Measurements from ENCODE around the gene CACNA1C.

Gene CACNA1C

DNA sequence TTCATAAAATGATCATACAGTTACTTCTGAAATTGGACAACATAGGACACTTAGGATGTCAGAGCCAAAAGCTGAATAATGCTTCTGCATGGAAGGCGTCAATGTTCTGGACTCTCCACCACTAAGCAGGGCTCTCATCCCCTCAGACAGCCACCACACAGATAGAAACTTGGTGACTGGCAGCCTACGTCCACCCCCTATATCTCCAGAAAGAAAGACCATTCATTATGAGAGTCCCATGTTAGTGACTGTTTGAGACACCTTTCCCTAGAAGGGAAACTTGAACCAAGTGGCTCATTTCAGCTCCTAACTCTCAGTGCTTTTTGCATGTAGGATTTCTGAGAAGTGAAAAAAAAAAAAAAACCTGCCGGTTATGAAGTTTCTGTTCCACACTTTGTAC is 491.0 kb downstream of the CACNA1C start:
- DNase-seq = no peak

DNA sequence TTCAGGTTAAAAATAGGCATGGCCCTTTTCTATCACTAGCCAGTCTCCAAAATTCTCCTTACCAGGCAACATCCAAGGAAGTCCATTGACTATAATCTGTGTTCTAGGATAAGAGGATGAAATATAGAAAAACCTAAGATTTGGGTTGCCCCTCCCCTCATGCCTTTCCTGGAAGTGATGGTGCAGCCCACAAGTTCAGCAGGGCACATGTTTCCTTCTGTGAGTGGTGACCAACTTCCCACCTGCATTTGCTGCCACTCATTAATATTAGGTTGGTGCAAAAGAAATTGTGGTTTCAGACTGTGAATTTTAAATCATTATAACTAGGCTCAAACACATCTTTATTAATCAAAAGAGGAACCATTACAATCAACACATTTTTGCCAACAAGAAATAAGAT is 491.4 kb downstream of the CACNA1C start:
- no peak for DNase-seq

DNA sequence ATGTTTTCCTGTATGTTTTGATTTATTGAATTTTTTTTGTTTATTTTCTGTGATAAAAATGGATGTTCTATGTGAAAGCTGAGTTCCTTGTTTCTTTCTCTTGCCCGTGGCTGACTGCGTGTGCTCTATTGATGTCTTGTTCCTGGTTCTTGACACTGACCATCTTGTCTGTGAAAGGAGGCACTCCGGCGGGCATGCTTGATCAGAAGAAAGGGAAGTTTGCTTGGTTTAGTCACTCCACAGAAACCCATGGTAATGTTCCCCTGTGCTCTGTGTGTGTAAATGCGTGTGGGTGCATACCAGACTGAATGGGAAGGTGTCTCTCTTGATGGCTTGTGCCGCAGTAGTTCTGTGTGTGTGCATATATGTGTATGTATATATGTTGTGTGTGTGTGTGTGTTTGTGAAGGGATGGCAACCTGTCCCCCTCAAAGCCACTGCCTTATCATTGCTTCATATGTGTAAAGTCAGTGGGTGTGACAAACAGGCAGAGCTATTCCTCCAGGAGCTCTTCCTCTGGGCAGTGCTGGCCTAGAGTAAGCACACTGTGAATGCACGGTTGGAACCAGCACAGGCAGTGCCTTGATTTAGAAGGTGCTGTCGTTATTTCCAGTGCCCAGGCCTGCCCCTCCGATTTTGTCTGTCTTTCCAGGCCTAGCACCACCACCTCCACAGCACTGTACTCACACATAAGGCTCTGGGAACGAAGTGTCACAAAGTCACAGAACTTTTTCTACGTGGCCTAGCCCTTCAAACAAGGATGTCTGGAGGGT is 494.7 kb downstream of the CACNA1C start:
- DNase-seq = peak; percentile 79 to 83

DNA sequence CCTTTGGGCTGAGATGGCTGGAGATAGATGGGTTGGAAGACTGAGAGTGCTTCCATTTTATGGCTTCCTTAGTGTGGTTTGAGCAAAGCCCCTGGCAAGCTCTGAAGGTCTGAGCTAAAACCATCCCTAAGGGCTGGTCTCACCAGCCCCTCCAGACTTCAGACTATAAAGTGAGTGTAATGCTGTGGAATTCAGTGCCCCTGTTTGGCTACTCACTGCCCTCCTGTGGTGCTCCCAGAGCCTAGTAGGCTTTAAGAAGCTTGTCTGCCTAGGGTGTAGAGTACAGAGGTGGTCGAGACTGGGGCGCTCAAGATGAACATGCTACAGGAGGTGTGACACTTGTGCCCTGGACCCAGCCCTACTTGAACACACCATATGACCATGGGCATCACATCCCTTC is 495.3 kb downstream of the CACNA1C start:
- no peak for DNase-seq

DNA sequence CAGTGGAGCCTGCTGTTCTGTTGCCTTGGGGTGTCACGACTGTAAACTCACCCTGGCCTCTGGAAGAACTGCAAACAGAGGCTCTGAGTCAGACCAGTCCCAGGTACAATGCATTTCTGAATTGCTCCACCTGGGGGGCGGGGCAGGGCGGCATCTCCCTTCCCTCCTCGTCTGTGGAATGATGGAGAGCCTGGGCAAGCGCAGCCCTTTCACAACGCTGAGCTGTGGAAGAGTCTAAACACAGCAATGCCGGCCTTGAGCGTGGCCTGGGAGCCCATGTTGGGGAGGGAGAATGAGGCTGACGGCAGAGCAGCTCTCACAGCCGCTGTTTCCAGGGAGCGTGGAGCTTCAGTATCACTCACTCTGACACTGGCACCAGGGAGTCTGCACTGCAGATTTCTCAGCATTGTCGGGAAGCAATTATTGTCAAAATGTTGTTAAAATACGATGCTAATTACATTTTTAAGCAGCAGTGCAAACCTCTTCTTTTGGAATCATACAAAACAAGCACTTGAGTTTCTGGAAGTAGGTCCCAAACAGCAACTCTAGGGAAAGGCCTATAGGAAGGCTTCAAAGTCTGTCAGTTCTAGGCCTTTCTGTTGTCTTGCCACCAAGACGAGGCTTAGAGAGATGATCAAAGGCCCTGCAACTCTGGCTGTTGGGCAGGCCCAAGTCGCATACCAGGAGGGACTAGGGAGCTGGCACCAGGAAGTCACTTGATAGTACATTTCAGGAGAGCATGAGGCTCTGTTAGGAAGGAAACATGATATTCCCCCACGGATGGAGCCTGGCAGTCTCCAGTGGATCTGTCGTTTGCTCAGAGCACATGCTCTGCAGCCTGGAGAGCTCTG is 498.0 kb downstream of the CACNA1C start:
- DNase-seq = no peak

DNA sequence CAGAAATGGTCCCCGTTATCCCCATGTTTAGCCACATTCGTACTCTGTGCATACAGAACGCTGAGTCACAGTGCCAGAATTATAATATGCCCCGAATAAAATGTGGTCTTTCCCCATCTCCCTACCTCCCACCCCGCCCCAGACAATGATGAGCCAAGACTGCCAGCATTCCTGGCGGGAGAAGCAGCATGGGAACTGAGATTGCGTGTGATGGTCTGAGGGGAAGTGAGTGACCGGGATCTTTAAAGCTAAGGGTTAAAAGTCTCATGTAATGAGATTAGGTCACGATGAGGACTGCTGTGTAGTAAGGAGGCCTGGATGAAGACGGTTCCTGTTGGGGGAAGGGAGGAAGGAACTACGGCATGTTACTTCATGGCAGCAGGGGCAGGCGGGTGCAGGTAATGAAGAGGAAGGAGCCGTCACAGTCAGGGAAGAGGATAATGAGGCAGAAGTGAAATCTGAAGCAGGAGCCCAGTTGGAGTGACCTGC is 498.7 kb downstream of the CACNA1C start:
- DNase-seq = peak; percentile 73 to 77

DNA sequence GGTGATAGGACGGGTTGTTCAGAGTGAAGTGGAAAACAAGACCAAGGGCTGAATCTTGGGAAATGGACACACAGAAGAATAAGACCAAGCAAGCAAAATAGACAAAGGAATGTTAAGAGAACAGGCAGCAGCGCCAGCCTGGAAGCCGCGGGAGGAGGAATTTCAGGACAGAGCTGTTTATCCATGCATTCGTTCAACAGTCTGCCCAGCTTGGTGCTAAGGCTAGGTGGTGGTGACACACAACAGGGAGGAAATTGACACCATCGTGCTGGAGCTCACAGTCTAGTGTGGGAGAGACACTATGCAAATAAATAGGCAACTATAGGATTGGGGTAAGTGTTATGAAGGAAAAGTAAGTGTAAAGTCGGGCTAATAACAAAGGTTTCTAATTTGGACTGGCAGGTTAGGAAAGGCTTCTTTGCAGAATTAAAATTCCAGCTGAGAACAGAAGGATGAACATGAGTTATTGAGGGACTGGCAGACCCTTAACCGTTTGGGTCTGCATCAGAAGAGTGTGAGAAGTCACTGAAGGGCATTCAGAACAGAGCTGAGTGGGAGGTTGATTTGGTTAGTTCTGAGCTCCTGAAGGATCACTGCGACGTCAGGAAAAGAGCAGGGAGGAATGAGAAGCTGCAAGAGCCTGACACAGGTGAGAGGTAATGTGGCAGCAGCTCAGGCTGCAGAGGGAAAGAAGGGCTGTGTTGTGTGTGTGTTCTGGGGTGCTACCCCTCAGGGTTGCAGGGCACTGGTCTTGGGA is 499.4 kb downstream of the CACNA1C start:
- DNase-seq = no peak

DNA sequence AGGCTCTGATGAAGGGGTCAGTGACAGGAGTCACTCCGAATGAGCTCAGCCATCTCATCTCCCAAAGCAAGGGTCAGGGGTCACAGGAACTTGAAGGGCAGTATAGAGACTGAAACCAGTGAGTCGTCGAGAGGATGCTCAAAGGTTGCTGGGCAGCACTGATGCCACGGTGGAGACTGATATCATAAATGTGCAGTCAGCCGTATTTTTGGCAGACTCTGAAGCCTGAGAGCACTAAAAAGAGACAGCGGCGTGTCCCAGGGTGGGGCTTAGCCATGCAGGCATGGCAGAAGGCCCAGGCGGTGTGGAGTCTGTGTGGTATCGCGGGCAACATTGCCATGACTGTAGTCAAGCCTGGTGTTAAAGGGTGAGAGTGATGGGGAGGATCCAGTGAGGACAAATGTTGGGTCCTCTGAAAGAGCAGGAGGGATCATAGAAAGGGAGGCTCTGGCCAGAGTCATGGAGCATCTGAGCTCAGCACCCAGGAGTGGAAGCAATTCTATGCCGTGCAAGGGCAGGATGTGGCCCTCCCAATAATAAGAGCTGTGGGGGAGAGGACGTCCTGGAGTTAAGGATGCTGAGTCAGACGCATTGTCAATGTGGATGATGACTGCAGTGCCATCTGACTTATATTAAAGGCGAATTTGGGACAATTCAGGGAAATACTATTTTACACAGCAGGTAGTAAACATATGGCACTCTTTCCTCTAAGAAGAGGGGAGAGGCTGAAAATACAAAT is 500.8 kb downstream of the CACNA1C start:
- no peak for DNase-seq

DNA sequence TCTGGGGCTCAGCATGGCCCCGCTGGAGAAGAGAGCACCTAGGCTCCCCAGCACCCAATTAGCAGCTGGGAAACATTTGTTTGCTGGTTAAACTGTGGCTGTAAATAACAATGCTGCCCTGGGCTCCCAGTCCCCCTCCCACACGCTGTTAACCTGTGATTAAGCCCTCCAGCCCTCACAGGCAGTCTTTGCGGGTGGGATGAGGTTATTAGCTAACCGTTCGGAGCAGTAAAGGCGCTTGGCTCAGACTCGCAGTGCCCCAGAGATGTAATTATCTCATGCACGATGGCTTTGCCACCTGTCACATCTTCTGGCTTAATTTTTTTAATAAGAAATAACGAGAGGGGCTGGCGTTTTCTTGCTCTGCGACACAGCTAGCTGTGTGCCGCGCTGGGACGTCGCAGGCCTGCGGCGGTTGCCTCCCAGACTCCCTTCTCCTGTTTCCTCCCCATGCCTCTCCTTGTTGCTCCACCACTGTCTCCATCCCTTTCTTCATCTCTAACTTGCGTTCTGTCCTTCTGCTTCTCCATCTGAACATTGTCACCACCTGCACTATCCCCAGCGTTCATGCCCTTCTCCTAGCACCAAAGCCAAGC is 502.8 kb downstream of the CACNA1C start:
- no peak for DNase-seq

DNA sequence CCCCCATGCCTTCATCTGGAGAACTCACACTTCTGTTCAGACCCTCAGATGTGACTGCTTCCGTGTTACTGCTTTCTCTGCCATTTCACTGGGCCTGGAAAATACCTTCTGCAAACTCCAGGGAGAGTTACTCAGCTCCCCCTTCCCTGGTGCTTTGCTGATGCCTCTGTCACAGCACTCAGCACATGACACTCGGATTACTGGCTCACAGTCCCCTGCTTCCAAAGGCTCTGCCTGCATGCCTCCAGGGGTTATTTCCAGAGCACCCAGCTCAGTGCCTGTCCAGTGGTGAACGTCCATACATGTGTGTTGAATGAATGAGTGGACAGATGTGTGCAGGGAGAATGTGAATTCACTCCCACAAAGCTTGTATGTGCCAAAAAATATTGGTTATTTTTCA is 504.8 kb downstream of the CACNA1C start:
- no peak for DNase-seq

DNA sequence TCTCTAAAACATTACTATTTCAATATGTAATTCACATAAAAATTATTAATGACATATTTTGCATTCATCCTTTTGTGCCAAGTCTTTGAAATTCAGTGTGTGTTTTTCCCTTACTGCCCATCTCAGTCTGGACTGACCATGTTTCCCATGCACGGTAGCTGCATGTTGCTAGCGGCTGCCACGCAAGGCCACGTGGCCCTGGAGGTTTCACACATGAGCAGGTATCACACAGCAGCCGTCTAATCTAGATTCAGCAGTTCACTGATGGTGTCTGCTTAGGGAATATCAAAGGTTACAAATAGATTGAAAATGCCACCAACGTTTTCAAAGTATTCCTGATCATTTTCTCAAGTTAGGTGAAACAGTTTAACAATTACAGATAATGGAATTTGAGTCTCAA is 507.1 kb downstream of the CACNA1C start:
- DNase-seq = no peak

DNA sequence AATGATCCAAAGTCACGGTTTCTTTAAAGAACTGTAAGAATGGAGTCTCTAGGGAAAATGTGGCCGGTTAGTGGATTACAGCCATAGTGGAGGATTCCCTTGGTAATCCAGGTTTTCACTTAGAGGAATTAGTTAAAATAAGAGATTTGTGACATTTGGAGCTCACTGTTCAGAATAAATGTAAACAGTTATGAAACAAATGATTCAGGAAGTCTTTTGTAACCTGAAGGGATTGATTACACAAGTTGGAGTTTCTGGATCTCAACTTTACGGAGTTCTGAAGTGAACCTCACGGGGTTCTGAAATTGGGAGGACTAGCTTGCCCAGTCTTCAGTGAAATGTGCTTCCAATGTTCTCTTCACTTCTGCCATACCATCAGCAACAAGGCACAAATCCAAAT is 507.6 kb downstream of the CACNA1C start:
- peak; percentile 72 to 74 for DNase-seq

DNA sequence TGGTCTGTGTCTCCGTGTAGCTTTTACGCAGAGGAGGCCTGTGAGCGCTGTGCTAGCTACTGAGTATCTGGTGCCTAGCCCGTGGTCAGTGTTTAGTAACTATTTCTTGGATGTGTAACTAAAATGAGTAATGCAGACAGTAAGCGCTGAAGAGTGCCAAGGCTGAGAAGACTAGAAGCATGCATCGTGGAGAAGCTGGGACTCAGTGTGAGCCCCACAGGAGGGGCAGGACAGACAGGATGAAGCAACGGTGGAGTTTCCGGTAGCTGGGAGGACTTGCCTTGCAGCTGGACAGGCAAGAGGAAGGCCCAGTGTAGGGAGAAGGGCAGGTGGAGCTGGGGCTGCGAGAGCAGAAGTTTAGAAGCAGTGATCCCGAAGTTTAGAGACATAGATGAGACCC is 508.6 kb downstream of the CACNA1C start:
- peak; percentile 72 to 74 for DNase-seq

DNA sequence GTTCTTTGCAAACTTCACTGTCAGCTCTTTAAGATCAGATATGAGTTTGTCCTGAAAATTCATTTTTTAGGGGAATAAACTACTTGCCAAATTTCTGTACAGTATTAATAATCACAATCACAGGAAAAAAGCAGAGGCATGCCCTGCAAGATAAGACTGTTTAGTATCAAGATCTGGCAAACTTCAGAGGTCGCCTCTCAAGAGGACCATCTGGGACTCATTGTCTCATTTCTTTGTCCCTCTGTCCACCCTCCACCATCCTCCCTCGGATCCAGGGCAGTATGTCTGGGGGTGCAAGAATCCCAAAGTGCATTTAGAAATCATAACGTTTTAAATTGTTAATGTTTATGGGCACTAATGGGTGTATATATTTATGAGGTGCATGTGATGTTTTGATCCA is 509.6 kb downstream of the CACNA1C start:
- DNase-seq = no peak

DNA sequence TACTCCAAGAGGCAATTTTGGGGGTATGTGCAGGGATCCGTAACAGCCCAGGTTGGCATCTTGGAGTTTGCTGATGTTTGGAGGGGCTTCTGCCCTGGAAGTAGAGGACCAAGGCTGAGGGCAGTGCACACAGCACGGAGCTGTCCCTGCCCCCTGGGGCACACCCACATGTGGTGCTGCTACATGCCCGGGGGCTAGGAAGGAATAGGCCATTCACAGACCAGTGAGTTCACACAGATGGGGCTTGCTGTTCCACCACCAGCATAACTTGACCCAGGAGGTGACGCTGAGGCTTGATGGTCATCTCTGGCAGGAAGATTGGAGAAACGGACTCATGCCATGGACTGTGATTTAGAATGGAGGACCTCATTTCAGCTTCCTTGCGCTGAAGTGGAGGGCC is 510.9 kb downstream of the CACNA1C start:
- DNase-seq = no peak

DNA sequence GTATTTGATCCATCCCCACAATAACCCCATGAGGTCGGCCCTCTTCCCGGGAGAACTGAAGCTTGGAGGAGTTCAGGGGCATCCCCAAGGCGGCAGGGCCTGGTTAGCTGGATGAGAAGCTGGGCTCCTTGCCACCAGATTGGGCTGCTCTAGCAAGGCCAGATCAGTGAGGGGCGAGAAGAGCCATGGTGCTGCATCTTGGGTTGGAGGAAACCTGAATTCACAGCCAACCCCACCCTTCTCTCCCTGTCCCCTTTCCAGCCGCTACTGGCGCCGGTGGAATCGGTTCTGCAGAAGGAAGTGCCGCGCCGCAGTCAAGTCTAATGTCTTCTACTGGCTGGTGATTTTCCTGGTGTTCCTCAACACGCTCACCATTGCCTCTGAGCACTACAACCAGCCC is 513.4 kb downstream of the CACNA1C start:
- no peak for DNase-seq

DNA sequence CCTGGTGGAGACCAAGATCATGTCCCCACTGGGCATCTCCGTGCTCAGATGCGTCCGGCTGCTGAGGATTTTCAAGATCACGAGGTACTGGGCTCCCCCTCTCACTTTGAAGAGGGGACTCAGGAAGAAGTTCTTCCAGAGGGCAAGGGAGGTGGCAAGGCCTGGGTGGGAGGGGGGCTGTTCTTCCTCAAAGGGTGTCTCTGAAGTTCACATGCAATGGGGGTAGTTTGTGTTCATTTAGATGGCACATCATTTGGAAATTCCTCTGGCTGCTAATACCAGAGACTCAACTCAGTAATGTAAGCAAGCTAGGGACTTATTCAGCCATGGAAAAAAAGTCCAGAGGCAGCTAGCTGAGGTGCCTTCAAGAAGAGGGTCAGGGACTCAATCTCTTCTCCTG is 514.9 kb downstream of the CACNA1C start:
- no peak for DNase-seq

DNA sequence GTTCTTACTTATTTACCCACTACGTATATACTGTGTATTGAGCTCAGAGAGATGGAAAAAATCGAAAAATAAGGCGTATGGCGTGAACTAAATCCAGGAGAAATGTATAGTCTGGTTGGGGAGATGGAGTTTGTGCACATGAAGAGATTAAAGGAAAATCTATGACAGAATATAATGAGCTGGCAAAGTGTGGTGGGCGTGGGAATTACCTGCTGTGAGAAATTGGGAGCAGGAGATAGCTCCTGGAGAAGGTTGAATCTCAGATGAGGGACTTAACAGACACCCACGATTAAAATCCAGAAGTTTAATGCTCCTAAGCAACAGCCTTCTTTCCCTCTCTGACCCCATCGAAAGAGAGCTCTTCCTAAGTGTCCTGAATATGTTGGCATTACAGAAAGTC is 517.8 kb downstream of the CACNA1C start:
- DNase-seq = no peak

DNA sequence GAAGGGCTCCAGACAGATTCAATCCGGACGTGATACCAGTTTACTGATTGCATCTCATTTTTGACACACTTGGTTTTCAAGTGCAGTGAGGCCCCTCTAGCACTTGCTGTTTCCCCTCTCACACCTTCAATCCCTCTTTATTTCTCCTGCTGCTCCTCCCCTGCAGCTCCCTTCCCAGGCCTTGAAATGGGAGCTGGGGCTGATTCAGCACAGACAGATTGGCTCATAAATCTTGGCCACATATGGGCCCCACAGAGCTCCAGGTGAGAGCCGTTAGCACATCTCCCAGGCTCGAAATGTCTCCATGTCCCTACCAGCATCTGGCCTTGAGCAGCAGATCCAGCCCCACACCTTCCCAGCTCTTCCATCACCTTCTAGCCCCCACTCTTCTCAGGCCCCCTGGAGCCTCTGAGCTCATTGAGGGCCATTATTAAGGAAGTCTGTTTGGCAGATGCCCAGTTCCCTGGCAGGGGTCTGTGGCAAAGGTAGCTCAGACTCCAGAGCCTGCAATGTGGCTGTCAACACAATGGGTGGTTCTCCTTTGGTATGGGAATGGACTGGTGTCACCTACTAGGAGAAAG is 521.7 kb downstream of the CACNA1C start:
- DNase-seq = no peak

DNA sequence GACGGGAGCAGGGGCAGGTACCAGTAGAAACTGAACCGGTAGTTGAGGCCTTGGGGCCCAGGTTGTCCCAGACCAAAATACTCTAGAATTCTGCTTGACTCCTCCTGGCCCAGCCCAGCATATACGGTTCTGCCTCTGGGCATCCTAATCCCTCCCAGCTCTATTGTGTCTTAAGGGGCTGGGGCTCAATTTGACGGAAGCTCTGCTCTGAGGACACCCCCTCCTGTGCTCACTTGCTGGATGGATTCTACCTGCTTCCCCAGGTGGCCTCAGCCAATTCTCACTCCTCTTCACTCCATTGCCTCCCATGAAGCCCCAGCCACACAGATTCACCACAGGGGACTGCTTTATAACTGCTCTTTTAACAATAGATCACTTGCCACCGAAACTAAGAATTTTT is 522.5 kb downstream of the CACNA1C start:
- no peak for DNase-seq

DNA sequence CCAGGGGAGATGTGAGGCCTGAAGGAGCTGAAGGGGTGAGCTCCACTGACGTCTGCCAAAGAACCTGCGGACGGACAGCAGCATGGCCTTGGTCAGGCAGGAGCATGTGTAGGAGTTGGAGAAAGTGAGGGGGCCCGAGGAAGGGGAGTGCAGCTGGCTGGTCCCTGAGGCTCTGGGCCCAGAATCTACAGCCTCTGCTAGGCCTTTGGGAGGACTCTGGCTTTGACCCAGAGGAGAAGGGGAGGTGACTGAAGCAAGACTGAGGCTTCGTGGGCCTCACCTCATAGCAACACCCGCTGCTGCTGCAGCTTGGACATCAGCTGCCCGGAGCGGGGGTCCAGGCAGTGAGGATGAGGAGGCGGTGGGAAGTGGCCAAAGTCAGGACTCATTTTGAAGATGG is 525.4 kb downstream of the CACNA1C start:
- DNase-seq = no peak

DNA sequence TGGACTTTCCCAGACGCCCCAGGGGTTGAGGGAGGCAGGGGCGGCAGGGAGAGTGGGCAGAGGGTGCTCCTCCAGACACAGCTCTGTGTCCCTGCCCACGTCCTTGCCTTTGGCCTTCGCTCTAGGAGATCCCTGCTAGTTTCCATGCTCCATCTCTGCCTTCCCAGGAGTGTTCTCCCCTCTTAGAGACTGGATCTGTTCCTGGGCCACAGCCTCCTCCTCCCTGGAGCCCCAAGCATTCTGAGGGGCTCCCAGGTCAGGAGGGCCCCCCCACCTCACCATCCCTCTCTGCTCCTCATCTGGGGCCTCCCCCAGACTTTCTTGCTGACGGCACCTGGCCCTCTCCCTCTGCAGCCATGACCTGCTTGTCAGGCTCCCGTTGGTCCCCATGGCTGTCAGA is 526.0 kb downstream of the CACNA1C start:
- DNase-seq = no peak

All from inflammatory macrophage treated with lipopolysaccharide for 1 hour (primary cell).